Psoas muscle (tissue), 8 donors: Measurements from ENCODE around the gene TMEM116. TPM values are rescaled to one million over a fixed set of nuclear protein-coding genes. Genes with fewer than 3 reads are reported as not detected.
"Not testable (repeated sequence)": the region's sequence is repeated elsewhere in the genome, so short reads cannot be mapped to it uniquely, and the experiment has no call there.

Source experiments
- ATAC-seq, 4 donors: fragments of 200-7000 bp; cut with Tn5 transposase; one replicate each; pipeline ENCODE4 v1.9.1; 2020; ENCODE audit warnings: moderate library complexity in 3 of 4, mild to moderate bottlenecking in 2 of 4
- DNase-seq, 2 donors: peaks; one replicate each; pipeline ENCODE4 v3.0.0-alpha.2; 2020
- H3K27ac ChIP-seq: fragments of 200-600 bp; one replicate; pipeline ENCODE4 v1.8.0; 2022
- H3K27me3 ChIP-seq, 3 donors: fragments of 200-600 bp in 1 of 3; one replicate each; pipeline versions ENCODE4 v1.6.1 to v1.8.0; 2013 to 2022; ENCODE audit warnings: low read length in 2 of 3, mild to moderate bottlenecking in 2 of 3, moderate library complexity in 1 of 3; ENCODE audit not compliant: insufficient read depth in 3 of 3
- H3K36me3 ChIP-seq, 2 donors: fragments of 200-600 bp in 1 of 2; one replicate each; pipeline versions ENCODE4 v1.6.1 to v1.8.0; 2013 to 2022; ENCODE audit warnings: low read depth in 1 of 2, mild to moderate bottlenecking in 1 of 2, moderate library complexity in 1 of 2; ENCODE audit not compliant: insufficient read depth in 1 of 2
- H3K4me1 ChIP-seq: fragments of 200-600 bp; one replicate; pipeline ENCODE4 v1.8.0; 2022
- H3K4me3 ChIP-seq: fragments of 200-600 bp; one replicate; pipeline ENCODE4 v1.8.0; 2022; ENCODE audit warnings: mild to moderate bottlenecking
- H3K9me3 ChIP-seq: fragments of 200-600 bp; one replicate; pipeline ENCODE4 v1.8.0; 2022
- WGBS, 3 donors: extraction: QIAGEN DNeasy Blood & Tissue Kit; methylation state at CpG; one replicate each; pipeline versions ENCODE4 v1.1.6 to v1.1.7; 2013; 5-methylcytosine and 5-hydroxymethylcytosine counted together
- intact Hi-C, 2 donors: fragments of 100-400 bp; cut with DNase I; formaldehyde crosslinking; loops; one replicate each; pipeline versions ENCODE4 v1.11.0 to v1.14.2; 2022
- polyA plus RNA-seq, 3 donors: library from polyadenylated mRNA; stranded (reverse); fragments of 200-250 nt; gene quantifications; one replicate each; pipeline ENCODE4 v1.2.3, GENCODE V29; 2013
- total RNA-seq, 4 donors: library from RNA; stranded (reverse); fragmentation: NEBNext Ultra II Directional in 2 of 4; extraction: Animal tissue kit (Norgen Biotek cat#: 25700) in 2 of 4; gene quantifications; one replicate each; pipeline versions ENCODE4 v1.2.1 to v1.2.4, GENCODE V29; 2021 to 2023
- TF ChIP-seq, protein P1 (sequence below): fragments of 200-600 bp; IDR thresholded peaks from one replicate; pipeline ENCODE4 v1.8.0; 2022; ENCODE audit warnings: antibody characterized with exemption
- donor health status: healthy with polysubstance abuse.
- donor health status: DM: no; HTN: no; CAD: no; lungs with moderate emphysema.
- donor health status: Bipolar disorder and iron deficiency.
- donor health status: healthy.
- donor health status: DM: yes; HTN: yes; CAD: no.
- donor health status: DM: no; HTN: no; CAD: no.
- donor health status: DM: no; HTN: no; CAD: no.
- donor health status: DM: yes; HTN: yes; CAD: no.

TMEM116 gene
- total and polyA plus RNA-seq, 7 donors: 3.2 to 12.5 (median 5.4) TPM

DNA sequence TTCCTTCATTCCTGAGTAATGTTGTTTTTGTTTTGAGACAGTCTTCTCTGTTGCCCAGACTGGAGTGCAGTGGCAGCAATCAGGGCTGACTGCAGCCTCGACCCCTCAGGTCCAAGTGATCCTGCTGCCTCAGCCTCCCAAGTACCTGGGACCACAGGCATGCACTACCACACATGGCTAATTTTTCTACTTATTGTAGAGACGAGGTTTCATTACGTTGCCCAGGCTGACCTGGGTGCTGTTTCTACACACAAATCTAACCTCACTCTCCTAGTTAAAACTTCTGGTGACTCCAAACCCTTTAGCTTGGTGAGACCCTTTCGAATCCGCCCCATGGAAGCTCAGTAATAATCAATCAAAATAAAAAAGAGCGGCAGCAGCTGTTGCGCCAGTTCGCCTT is 1.3 kb downstream of the TMEM116 start:
- Histone ChIP-seq H3K9me3 (no peaks in the 10 kb centered on the region), H3K36me3 (peaks cover 3 to 12% of the 10 kb centered on the region in 2 donors), H3K27ac (peak overlapping the region; percentile 98), H3K4me1 (peaks cover 25% of the 10 kb centered on the region), H3K27me3 (no peaks in the 10 kb centered on the region), H3K4me3 (peak overlapping the region; percentile 75)
- ATAC-seq (no peak), DNase-seq (no peak)
- TF ChIP-seq, protein P1, sequence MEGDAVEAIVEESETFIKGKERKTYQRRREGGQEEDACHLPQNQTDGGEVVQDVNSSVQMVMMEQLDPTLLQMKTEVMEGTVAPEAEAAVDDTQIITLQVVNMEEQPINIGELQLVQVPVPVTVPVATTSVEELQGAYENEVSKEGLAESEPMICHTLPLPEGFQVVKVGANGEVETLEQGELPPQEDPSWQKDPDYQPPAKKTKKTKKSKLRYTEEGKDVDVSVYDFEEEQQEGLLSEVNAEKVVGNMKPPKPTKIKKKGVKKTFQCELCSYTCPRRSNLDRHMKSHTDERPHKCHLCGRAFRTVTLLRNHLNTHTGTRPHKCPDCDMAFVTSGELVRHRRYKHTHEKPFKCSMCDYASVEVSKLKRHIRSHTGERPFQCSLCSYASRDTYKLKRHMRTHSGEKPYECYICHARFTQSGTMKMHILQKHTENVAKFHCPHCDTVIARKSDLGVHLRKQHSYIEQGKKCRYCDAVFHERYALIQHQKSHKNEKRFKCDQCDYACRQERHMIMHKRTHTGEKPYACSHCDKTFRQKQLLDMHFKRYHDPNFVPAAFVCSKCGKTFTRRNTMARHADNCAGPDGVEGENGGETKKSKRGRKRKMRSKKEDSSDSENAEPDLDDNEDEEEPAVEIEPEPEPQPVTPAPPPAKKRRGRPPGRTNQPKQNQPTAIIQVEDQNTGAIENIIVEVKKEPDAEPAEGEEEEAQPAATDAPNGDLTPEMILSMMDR: no peak
- intact Hi-C loops: loop anchor here (5.0 kb wide), 2 partner anchors 64 to 69 kb away; no protein-coding TSS in a partner anchor
- 93 to 95% (median 94%) methylated on average over 8 of the region's 8 CpGs for WGBS, 3 donors

DNA sequence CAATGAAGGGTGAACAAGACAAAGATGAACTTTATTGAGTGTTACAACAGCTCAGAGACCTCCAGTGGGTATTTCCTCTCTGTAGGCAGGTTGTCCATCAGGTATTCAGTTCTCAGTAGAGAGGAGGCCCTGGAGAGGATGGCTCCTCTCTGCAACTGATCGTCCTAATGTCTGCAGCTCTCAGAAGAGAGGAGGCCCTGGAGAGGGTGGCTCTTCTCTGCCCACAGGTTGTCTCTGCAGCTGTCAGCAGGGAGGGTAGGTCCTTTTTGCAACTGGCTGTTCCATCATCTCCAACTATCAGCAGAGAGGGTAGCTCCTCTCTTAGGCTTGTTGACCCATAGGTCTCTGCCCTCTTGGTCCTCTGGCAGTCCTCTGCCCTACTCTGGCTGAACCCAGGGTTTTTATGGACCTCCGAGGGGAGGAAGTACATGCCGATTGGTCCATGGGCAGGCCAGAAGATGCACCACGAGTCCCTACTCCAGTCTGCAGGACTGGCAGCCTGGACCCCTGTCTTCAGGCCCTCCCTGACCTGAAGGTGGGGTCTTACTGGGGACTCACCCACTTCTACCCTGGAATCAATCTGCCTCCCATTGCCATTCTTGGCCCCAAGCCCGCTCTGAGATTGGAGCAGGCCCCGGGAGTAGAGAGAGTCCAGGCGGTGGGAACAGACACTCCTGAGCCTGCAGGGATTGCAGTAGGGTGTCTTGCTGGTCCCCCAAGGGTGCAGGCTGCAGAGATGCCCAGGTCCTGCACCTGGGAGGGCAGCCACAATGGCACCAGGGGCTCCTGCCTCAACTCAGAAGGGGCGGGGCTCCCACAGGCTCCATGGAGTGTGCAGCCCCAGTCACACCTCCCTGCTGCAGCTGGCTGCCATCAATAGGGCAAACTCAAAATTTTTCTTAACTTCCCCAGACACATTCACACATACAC is 2.3 kb downstream of the TMEM116 start:
- peaks cover 3% of the 10 kb centered on the region in 2 donors for H3K36me3 ChIP-seq
- no peak for DNase-seq

DNA sequence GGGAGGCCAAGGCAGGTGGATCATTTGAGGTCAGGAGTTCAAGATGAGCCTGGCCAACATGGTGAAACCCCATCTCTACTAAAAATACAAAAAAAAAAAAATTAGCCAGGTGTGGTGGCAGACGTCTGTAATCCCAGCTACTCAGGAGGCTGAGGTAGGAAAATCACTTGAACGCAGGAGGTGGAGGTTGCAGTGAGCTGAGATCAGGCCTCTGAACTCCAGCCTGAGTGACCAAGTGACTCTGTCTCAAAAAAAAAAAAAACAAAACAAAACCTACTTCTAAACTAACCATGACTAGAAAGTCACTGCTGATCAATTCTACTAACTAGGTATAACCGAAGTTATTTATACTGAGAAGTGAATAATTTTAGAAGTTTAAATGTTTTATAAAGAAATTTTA is 3.4 kb downstream of the TMEM116 start:
- H3K27me3 ChIP-seq, H3K27ac ChIP-seq, intact Hi-C loops, H3K9me3 ChIP-seq, DNase-seq, ATAC-seq, H3K36me3 ChIP-seq, H3K4me3 ChIP-seq: not testable (repeated sequence)
- WGBS, 3 donors: 50 to 70% (median 54%) methylated on average over 3 of the region's 3 CpGs
- H3K4me1 ChIP-seq: peaks cover 35% of the 10 kb centered on the region

More for the DNA sequence above, 2.3 kb downstream of the TMEM116 start:
- Histone ChIP-seq H3K4me3 (no peak overlapping the region), H3K4me1 (peaks cover 35% of the 10 kb centered on the region), H3K27ac (no peak overlapping the region), H3K27me3 (no peaks in the 10 kb centered on the region), H3K9me3 (no peaks in the 10 kb centered on the region)
- intact Hi-C loops: loop anchor here (5.0 kb wide), 2 partner anchors 63 to 68 kb away; no protein-coding TSS in a partner anchor
- TF ChIP-seq, protein P1: no peak
- 91 to 92% (median 91%) methylated on average over 8 of the region's 8 CpGs for WGBS, 3 donors
- no peak for ATAC-seq

DNA sequence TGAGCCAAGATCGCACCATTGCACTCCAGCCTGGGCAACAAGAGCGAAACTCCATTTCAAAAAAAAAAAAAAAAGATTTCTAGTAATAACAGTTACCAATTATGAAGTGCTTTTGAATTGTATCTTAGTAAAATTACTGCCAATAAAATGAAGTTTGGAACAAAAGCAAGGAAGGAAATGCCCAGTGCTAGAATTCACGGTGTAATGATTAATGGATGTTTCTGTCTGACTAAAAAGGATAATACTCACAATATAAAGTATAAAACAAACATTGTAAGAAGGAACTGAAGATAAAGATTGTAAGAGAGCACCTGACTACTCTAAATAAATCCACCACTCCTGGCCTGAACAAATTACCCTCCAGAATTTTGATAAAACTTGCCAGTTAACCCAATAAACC is 4.0 kb downstream of the TMEM116 start:
- WGBS, 3 donors: 82 to 90% (median 83%) methylated on average over 3 of the region's 3 CpGs
- peaks cover 29% of the 10 kb centered on the region for H3K4me1 ChIP-seq
- TF ChIP-seq, protein P1: no peak

DNA sequence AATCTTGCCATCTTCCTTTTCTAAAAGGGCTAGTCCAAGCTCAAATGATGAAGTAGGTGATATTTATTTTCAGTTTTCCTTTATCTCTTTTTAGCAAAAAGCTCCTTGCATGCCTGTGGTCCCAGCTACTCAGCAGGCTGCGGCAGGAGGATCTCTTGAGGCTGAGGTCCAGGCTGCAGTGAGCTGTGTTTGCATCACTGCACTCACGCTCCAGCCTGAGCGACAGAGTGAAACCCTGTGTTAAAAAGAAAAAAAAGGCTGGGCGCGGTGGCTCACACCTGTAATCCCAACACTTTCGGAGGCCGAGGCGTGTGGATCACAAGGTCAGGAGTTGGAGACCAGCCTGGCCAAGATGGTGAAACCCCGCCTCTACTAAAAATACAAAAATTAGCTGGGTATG is 5.0 kb downstream of the TMEM116 start:
- Histone ChIP-seq H3K27me3 (no peaks in the 10 kb centered on the region), H3K27ac (no peak overlapping the region), H3K36me3 (peaks cover 0 to 5% of the 10 kb centered on the region in 2 donors), H3K9me3 (no peaks in the 10 kb centered on the region), H3K4me1 (peaks cover 29% of the 10 kb centered on the region), H3K4me3 (no peak overlapping the region)
- ATAC-seq (no peak), DNase-seq (no peak)
- TF ChIP-seq, protein P1: no peak
- WGBS, 3 donors: 97% methylated on average over 9 of the region's 9 CpGs
- intact Hi-C loops: no loop called here

More for the DNA sequence above, 4.0 kb downstream of the TMEM116 start:
- ATAC-seq: no peak
- peaks cover 0 to 5% of the 10 kb centered on the region in 2 donors for H3K36me3 ChIP-seq
- H3K27me3 ChIP-seq: no peaks in the 10 kb centered on the region
- no peaks in the 10 kb centered on the region for H3K9me3 ChIP-seq
- intact Hi-C loops: no loop called here
- no peak overlapping the region for H3K27ac ChIP-seq
- no peak overlapping the region for H3K4me3 ChIP-seq
- DNase-seq: no peak
